ENCODE measurements around the gene LTA4H. TPM values are rescaled to one million over a fixed set of nuclear protein-coding genes. Genes with fewer than 3 reads are reported as not detected.

The LTA4H gene
- total RNA-seq, 4 donors from 2014 or later = 105 to 235 (median 123) TPM

DNA sequence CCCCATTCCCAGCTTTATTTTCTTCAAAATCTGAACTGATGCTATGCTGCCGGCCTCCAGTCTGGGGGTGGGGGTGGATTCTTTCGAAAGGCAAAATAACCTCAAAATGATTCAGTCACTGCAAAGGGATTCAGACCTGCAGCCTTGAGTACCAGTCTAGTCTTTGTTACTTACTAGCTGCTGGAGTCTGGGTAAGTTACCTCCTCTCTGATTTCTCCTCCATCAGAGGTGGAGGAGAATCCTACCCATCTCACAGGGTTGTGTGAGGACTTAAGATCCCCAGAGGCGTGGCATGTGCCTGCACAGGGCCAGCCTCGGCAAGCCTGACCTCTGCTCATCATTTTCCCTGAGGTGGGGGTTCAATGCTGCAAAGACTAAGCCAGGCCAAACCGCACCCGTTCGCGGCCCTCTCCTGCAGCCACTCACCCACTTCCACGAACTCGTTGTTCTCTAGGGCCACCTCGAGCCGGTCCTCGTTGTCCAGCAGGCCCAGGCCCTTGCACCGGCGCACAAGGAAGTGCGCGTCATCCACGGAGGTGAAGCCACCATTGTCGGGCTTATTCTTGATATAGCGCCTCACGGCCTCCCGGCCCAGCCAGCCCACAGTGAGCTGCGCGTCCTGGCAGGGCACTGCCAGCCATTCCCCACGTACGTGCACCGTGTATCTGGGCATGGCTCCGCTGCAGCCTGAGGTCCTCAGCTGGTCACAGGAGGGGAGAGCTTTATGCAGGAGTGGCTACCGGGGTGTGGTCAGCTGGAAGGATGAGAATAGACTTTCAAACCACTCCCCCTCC, 40.0 kb downstream of the LTA4H start:
- H3K4me1 ChIP-seq = no peaks in the 10 kb centered on the region
- H3K27me3 ChIP-seq = no peaks in the 10 kb centered on the region
- DNase-seq = no peak
- no peak overlapping the region for H3K4me3 ChIP-seq
- H3K9me3 ChIP-seq = no peaks in the 10 kb centered on the region
- H3K27ac ChIP-seq = no peak overlapping the region
- 89 to 93% methylated on average over 15 to 19 of the region's 29 CpGs for WGBS, 2 donors
- intact Hi-C loops (cut with DNase I) = no loop called here
- H3K36me3 ChIP-seq = peaks cover 0 to 16% (median 0%) of the 10 kb centered on the region in 3 donors
- TF ChIP-seq POLR2A (IDR thresholded peaks at IDR 0.05) = no peak
- TF ChIP-seq, protein P1, sequence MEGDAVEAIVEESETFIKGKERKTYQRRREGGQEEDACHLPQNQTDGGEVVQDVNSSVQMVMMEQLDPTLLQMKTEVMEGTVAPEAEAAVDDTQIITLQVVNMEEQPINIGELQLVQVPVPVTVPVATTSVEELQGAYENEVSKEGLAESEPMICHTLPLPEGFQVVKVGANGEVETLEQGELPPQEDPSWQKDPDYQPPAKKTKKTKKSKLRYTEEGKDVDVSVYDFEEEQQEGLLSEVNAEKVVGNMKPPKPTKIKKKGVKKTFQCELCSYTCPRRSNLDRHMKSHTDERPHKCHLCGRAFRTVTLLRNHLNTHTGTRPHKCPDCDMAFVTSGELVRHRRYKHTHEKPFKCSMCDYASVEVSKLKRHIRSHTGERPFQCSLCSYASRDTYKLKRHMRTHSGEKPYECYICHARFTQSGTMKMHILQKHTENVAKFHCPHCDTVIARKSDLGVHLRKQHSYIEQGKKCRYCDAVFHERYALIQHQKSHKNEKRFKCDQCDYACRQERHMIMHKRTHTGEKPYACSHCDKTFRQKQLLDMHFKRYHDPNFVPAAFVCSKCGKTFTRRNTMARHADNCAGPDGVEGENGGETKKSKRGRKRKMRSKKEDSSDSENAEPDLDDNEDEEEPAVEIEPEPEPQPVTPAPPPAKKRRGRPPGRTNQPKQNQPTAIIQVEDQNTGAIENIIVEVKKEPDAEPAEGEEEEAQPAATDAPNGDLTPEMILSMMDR (IDR thresholded peaks at IDR 0.05) = no peak

DNA sequence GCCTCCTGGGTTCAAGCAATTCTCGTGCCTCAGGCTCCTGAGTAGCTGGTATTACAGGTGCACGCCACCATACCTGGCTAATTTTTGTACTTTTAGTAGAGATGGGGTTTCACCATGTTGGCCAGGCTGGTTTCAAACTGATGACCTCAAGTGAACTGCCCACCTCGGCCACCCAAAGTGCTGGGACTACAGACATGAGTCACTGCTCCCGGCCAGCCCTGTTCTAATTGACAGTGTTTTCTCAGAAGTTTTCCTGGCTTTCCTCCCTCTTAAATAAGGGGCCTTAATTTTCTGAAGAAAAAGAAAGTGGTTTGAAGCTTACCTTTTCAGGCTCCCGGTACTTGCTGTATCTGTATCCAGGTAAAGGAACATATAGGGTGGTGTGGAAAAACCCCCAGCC, 40.9 kb downstream of the LTA4H start:
- 84 to 86% methylated on average over 4 to 5 of the region's 5 CpGs for WGBS, 2 donors
- Histone ChIP-seq H3K27ac (no peak overlapping the region), H3K9me3 (no peaks in the 10 kb centered on the region), H3K4me3 (no peak overlapping the region), H3K4me1 (no peaks in the 10 kb centered on the region), H3K36me3 (peaks cover 0 to 7% (median 0%) of the 10 kb centered on the region in 3 donors), H3K27me3 (no peaks in the 10 kb centered on the region)
- no peak for DNase-seq
- TF ChIP-seq, protein P1 (IDR thresholded peaks at IDR 0.05) = no peak
- TF ChIP-seq POLR2A (IDR thresholded peaks at IDR 0.05) = no peak
- intact Hi-C loops (cut with DNase I) = no loop called here

DNA sequence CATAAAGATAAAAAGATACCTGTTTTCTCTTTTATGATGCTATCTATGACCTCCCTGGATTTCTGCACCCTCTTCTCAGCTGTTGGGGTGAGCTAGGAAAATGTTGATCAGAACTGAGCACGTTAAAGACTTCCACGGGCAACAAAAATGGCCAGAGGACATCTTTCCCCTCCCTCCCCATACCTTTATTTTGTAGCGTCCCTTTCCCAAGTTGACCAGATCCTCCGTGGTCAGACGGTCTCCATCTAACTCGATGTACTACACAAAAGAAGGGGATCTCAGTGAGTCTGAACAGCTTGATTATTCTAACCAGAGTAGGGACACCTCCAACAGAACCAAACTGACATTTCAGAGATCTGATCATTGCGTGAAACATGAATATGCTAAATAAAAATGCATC, 41.5 kb downstream of the LTA4H start:
- Histone ChIP-seq H3K27me3 (no peaks in the 10 kb centered on the region), H3K4me3 (no peak overlapping the region), H3K36me3 (peaks cover 0 to 6% (median 0%) of the 10 kb centered on the region in 3 donors), H3K9me3 (no peaks in the 10 kb centered on the region), H3K27ac (no peak overlapping the region), H3K4me1 (no peaks in the 10 kb centered on the region)
- 88 to 91% methylated on average over 7 of the region's 7 CpGs for WGBS, 2 donors
- intact Hi-C loops (cut with DNase I) = no loop called here
- DNase-seq = no peak
- TF ChIP-seq, protein P1 (IDR thresholded peaks at IDR 0.05) = no peak
- no peak for TF ChIP-seq POLR2A (IDR thresholded peaks at IDR 0.05)

DNA sequence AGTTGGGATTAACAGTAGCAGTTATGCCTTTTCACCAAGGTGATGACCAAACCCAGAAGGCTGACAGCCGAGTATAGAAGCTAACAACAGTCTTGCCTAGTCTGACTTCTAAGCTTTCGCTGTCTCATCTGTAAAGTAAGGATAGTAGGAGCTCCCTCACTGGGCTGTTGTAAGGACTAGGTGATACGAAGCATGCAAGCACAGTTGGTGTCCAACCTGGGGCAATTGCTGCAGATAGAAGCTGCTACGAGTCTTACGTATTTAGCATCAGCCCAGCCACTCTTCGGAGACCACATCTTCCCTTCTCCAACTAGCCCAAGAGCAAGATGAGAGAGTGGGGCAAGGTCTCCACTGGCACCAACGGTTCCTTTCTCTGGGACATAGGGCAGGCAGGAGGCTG, 45.3 kb downstream of the LTA4H start:
- intact Hi-C loops (cut with DNase I) = no loop called here
- 73 to 81% methylated on average over 5 to 7 of the region's 7 CpGs for WGBS, 2 donors
- DNase-seq = no peak
- Histone ChIP-seq H3K27ac (no peak overlapping the region), H3K27me3 (no peaks in the 10 kb centered on the region), H3K36me3 (no peaks in the 10 kb centered on the region), H3K4me1 (no peaks in the 10 kb centered on the region), H3K4me3 (no peak overlapping the region), H3K9me3 (no peaks in the 10 kb centered on the region)
- TF ChIP-seq, protein P1 (IDR thresholded peaks at IDR 0.05) = no peak
- TF ChIP-seq POLR2A (IDR thresholded peaks at IDR 0.05) = no peak

DNA sequence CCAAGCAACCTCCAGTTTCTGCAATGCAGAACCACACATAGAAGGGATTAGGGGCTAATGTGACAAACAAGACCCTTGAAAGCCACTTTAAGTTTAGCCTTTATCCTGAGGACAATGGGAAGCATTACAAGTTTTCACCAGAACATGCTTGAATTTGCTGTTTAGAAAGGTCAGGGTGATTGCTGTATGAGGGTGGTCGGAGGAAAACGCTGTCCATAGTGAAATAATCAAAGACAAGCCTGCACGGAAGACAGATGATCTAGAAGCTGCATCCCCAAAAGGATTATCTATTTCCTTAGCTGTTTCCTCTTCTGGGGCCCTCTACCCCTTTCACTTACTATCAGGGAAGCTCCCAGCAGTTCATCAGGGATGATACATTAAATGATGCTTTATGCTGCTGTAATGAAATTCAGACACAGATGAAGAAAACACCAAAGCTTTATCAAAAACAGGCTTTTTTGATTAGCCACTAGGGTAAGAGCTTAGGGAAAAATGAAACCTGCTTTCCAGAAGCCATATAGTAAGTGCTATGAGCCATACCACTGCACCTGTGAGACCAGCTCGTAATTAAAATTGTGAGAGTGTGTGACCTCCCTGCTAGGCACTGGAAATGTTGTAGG, 45.8 kb downstream of the LTA4H start:
- no peak overlapping the region for H3K4me3 ChIP-seq
- no peaks in the 10 kb centered on the region for H3K9me3 ChIP-seq
- no peak for DNase-seq
- no peaks in the 10 kb centered on the region for H3K36me3 ChIP-seq
- intact Hi-C loops (cut with DNase I) = no loop called here
- TF ChIP-seq, protein P1 (IDR thresholded peaks at IDR 0.05) = no peak
- TF ChIP-seq POLR2A (IDR thresholded peaks at IDR 0.05) = no peak
- no peaks in the 10 kb centered on the region for H3K27me3 ChIP-seq
- no peak overlapping the region for H3K27ac ChIP-seq
- WGBS, 2 donors = 59 to 67% methylated on average over 4 of the region's 4 CpGs
- no peaks in the 10 kb centered on the region for H3K4me1 ChIP-seq

All from esophagus squamous epithelium (tissue), 5 donors.